GM18870 (cell line): ENCODE results near the gene SARS1.

Source experiments
- ATAC-seq: cut with Tn5 transposase; IDR thresholded peaks from one replicate; pipeline ENCODE4 v1.9.1; 2021; ENCODE audit warnings: moderate library complexity; ENCODE audit not compliant: unreplicated experiment

The SARS1 gene

GRCh38 chr1:109248797-109249629, 35.3 kb downstream of the SARS1 start, which contains the start of gene CELSR2:
TSS of gene CELSR2 (plus strand) at chr1:109249539. CDS start at chr1:109250080, 541 bp downstream.
- no peak for ATAC-seq

GRCh38 chr1:109249654-109250401, 36.1 kb downstream of the SARS1 start:
- ATAC-seq = no peak

- ATAC-seq = no peak
Observed at GRCh38 chr1:109250454-109251276, 36.9 kb downstream of the SARS1 start.

GRCh38 chr1:109251277-109252166, 37.8 kb downstream of the SARS1 start:
- no peak for ATAC-seq

GRCh38 chr1:109252167-109252892, 38.6 kb downstream of the SARS1 start:
- ATAC-seq = no peak

GRCh38 chr1:109252893-109253802, 39.4 kb downstream of the SARS1 start:
- no peak for ATAC-seq

- no peak for ATAC-seq
Observed at GRCh38 chr1:109253803-109254620, 40.3 kb downstream of the SARS1 start.

- ATAC-seq = no peak
Observed at GRCh38 chr1:109254621-109255096, 40.9 kb downstream of the SARS1 start.

- ATAC-seq = no peak
Observed at GRCh38 chr1:109255097-109255651, 41.5 kb downstream of the SARS1 start.

- ATAC-seq = no peak
Observed at GRCh38 chr1:109255678-109256077, 42.0 kb downstream of the SARS1 start.

- ATAC-seq = no peak
Observed at GRCh38 chr1:109256085-109256484, 42.4 kb downstream of the SARS1 start.

GRCh38 chr1:109256971-109257681, 43.4 kb downstream of the SARS1 start:
- ATAC-seq = no peak

GRCh38 chr1:109257682-109258421, 44.1 kb downstream of the SARS1 start:
- ATAC-seq = no peak

GRCh38 chr1:109258481-109259466, 45.1 kb downstream of the SARS1 start:
- ATAC-seq = no peak
